ENCODE measurements around the gene ARID1B. TPM values are rescaled to one million over a fixed set of nuclear protein-coding genes. Genes with fewer than 3 reads are reported as not detected.

The ARID1B gene
- total and polyA plus RNA-seq, 9 of the 15 experiments (the other 6 are each of a cell fraction or from before 2014, with no cell fraction given) = 12.5 to 50.5 (median 25.8) TPM

DNA sequence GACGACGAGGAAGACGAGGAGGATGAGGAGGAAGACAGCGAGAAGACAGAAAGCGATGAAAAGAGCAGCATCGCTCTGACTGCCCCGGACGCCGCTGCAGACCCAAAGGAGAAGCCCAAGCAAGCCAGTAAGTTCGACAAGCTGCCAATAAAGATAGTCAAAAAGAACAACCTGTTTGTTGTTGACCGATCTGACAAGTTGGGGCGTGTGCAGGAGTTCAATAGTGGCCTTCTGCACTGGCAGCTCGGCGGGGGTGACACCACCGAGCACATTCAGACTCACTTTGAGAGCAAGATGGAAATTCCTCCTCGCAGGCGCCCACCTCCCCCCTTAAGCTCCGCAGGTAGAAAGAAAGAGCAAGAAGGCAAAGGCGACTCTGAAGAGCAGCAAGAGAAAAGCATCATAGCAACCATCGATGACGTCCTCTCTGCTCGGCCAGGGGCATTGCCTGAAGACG, 429.2 kb downstream of the ARID1B start:
- no TSS peak for BruUV-seq (replicated peaks)
- POLR2A ChIA-PET = no interaction called here

More for the DNA sequence above, 429.2 kb downstream of the ARID1B start:
- Histone ChIP-seq H3K9me1 (ENCODE audit: control insufficient read depth, insufficient read depth, low read length) (no peaks in the 10 kb centered on the region), H3K4me1 (replicated peaks in 1 of 2; ENCODE audit: control insufficient read depth in 2 of 2, insufficient read depth in 2 of 2, low read length in 2 of 2) (peaks cover 5 to 6% of the 10 kb centered on the region in 2 experiments; a peak in 3 of 5 replicates), H3K27ac (ENCODE audit: extremely low read depth, low read depth, low read length) (no peak overlapping the region), H2AFZ (ENCODE audit: low read depth, low read length) (no peak overlapping the region), H3K79me2 (ENCODE audit: control insufficient read depth, insufficient read depth, low read length) (no peaks in the 10 kb centered on the region), H3K9me3 (replicated peaks; ENCODE audit: control insufficient read depth, insufficient read depth, low read depth, low read length) (no peaks in the 10 kb centered on the region), H3K36me3 (ENCODE audit: control insufficient read depth, insufficient read depth, low read length) (peaks cover 42% of the 10 kb centered on the region), H4K20me1 (replicated peaks; ENCODE audit: control insufficient read depth, insufficient read depth, low read length) (no peaks in the 10 kb centered on the region; the same call in 1 of the 2 replicates), H3K4me3 (no peak overlapping the region), H3K4me2 (ENCODE audit: insufficient read depth, low read length) (no peak overlapping the region), H3K9ac (ENCODE audit: insufficient read depth in 1 of 2, low read depth in 2 of 2, low read length in 2 of 2) (no peak overlapping the region), H3K27me3 (ENCODE audit: control insufficient read depth in 2 of 2, insufficient read depth in 2 of 2, low read length in 2 of 2) (no peaks in the 10 kb centered on the region)
- no peak for FAIRE-seq
- ATAC-seq = no peak
- in situ Hi-C loops (cut with MboI) = no loop called here
- WGBS (ENCODE audit: insufficient coverage, low coverage, missing lambda C conversion rate) = 93% methylated on average over 23 of the region's 23 CpGs
- no peak for DNase-seq (ENCODE audit: extremely low read depth in 1 of 4, low spot score in 3 of 4)
- TF ChIP-seq, protein P1, sequence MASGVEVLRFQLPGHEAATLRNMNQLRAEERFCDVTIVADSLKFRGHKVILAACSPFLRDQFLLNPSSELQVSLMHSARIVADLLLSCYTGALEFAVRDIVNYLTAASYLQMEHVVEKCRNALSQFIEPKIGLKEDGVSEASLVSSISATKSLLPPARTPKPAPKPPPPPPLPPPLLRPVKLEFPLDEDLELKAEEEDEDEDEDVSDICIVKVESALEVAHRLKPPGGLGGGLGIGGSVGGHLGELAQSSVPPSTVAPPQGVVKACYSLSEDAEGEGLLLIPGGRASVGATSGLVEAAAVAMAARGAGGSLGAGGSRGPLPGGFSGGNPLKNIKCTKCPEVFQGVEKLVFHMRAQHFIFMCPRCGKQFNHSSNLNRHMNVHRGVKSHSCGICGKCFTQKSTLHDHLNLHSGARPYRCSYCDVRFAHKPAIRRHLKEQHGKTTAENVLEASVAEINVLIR (CRISPR knock-in tag; IDR thresholded peaks at IDR 0.05) = no peak
- TF ChIP-seq FOXA3 (CRISPR knock-in tag; conservative IDR thresholded peaks at IDR 0.05 in 1 of 2, IDR thresholded peaks at IDR 0.05 in 1 of 2) (no peak), NRF1 (conservative IDR thresholded peaks at IDR 0.05 in 1 of 2, IDR thresholded peaks at IDR 0.05 in 1 of 2) (no peak), ZNF174 (CRISPR knock-in tag; IDR thresholded peaks at IDR 0.05) (no peak), SIRT6 (IDR thresholded peaks at IDR 0.05; ENCODE audit: low read depth, low read length) (no peak)
- TF ChIP-seq, protein P2, sequence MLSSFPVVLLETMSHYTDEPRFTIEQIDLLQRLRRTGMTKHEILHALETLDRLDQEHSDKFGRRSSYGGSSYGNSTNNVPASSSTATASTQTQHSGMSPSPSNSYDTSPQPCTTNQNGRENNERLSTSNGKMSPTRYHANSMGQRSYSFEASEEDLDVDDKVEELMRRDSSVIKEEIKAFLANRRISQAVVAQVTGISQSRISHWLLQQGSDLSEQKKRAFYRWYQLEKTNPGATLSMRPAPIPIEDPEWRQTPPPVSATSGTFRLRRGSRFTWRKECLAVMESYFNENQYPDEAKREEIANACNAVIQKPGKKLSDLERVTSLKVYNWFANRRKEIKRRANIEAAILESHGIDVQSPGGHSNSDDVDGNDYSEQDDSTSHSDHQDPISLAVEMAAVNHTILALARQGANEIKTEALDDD (IDR thresholded peaks at IDR 0.05) = no peak
- TF ChIP-seq, protein P3, sequence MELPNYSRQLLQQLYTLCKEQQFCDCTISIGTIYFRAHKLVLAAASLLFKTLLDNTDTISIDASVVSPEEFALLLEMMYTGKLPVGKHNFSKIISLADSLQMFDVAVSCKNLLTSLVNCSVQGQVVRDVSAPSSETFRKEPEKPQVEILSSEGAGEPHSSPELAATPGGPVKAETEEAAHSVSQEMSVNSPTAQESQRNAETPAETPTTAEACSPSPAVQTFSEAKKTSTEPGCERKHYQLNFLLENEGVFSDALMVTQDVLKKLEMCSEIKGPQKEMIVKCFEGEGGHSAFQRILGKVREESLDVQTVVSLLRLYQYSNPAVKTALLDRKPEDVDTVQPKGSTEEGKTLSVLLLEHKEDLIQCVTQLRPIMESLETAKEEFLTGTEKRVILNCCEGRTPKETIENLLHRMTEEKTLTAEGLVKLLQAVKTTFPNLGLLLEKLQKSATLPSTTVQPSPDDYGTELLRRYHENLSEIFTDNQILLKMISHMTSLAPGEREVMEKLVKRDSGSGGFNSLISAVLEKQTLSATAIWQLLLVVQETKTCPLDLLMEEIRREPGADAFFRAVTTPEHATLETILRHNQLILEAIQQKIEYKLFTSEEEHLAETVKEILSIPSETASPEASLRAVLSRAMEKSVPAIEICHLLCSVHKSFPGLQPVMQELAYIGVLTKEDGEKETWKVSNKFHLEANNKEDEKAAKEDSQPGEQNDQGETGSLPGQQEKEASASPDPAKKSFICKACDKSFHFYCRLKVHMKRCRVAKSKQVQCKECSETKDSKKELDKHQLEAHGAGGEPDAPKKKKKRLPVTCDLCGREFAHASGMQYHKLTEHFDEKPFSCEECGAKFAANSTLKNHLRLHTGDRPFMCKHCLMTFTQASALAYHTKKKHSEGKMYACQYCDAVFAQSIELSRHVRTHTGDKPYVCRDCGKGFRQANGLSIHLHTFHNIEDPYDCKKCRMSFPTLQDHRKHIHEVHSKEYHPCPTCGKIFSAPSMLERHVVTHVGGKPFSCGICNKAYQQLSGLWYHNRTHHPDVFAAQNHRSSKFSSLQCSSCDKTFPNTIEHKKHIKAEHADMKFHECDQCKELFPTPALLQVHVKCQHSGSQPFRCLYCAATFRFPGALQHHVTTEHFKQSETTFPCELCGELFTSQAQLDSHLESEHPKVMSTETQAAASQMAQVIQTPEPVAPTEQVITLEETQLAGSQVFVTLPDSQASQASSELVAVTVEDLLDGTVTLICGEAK (IDR thresholded peaks at IDR 0.05) = no peak
- TF ChIP-seq, protein P3 (CRISPR knock-in tag; IDR thresholded peaks at IDR 0.05) = no peak
- intact Hi-C loops (cut with micrococcal nuclease) = no loop called here
- CTCF ChIA-PET (ENCODE audit: low intra/inter-chr PET ratio) = no interaction called here
